Endothelial cell of umbilical vein (primary cell): ENCODE results near the gene PM20D1. TPM values are rescaled to one million over a fixed set of nuclear protein-coding genes. Genes with fewer than 3 reads are reported as not detected.

Experiments used
- BruUV-seq: library from RNA; stranded (reverse); fragments of 400-500 nt; replicated peaks from 2 replicates; lab custom pipeline; 2021; lab: Mats Ljungman, UMichigan
- CTCF ChIA-PET: fragments of 300-600, 350-600 bp; sonication (Branson Sonifier 250); formaldehyde crosslinking; loops from one replicate; lab custom pipeline; 2021; ENCODE audit warnings: antibody characterized with exemption, inconsistent platforms; lab: Charles Lee
- POLR2A ChIA-PET: fragments of 300-600, 350-600 bp; sonication (Branson Sonifier 250); formaldehyde crosslinking; loops from one replicate; lab custom pipeline; 2021; ENCODE audit warnings: antibody characterized with exemption, inconsistent platforms; lab: Charles Lee
- DNase-seq: peaks from one replicate; pipeline ENCODE4 v3.0.0-alpha.2; 2011; ENCODE audit warnings: low read depth, low spot score
- FAIRE-seq: peaks from 2 replicates; lab custom pipeline; 2011; peaks lifted over from hg19 to GRCh38; lab: Jason Lieb, UNC
- H2AFZ ChIP-seq: 2 replicates; pipeline ENCODE4 v1.6.0; 2012; ENCODE audit warnings: low read depth, low read length, control low read depth, inconsistent platforms
- H3K27ac ChIP-seq: 2 replicates; pipeline ENCODE4 v1.5.1; 2011; ENCODE audit warnings: low read depth, mild to moderate bottlenecking, control low read depth, low read length, moderate library complexity; ENCODE audit not compliant: insufficient read depth
- H3K27me3 ChIP-seq, 2 experiments: 2 replicates each; pipeline versions ENCODE4 v1.6.0 to v1.6.1; 2011; ENCODE audit warnings: low read length in 2 of 2, mixed read lengths in 1 of 2; ENCODE audit not compliant: control insufficient read depth in 2 of 2, insufficient read depth in 2 of 2
- H3K36me3 ChIP-seq, 2 experiments: 2 replicates in 1 of 2; 3 replicates in 1 of 2; pipeline ENCODE4 v1.5.1; 2011; ENCODE audit warnings: low read length in 2 of 2, mild to moderate bottlenecking in 1 of 2, moderate library complexity in 1 of 2; ENCODE audit not compliant: control insufficient read depth in 2 of 2, insufficient read depth in 2 of 2; ENCODE audit errors: extremely low read depth in 1 of 2
- H3K4me1 ChIP-seq: 3 replicates; pipeline ENCODE4 v1.5.1; 2011; ENCODE audit warnings: mild to moderate bottlenecking, low read length; ENCODE audit not compliant: control insufficient read depth, insufficient read depth; ENCODE audit errors: extremely low read depth
- H3K4me2 ChIP-seq: 2 replicates; pipeline ENCODE4 v1.6.1; 2011; ENCODE audit warnings: low read length, control low read depth, mixed read lengths; ENCODE audit not compliant: insufficient read depth
- H3K4me3 ChIP-seq, 3 experiments: fragments of 200-600 bp in 1 of 3; sonication (generic), shearing (Covaris generic) in 1 of 3; replicated peaks in 1 of 3; 2 replicates each; pipeline ENCODE4 v1.5.1; 2011 to 2016; ENCODE audit warnings: control low read depth in 3 of 3, low read length in 3 of 3, mild to moderate bottlenecking in 2 of 3, inconsistent platforms in 1 of 3, low read depth in 1 of 3, moderate library complexity in 1 of 3; ENCODE audit not compliant: insufficient read depth in 1 of 3
- H3K79me2 ChIP-seq: 2 replicates; pipeline ENCODE4 v1.6.0; 2012; ENCODE audit warnings: low read length, inconsistent platforms; ENCODE audit not compliant: control insufficient read depth, insufficient read depth
- H3K9ac ChIP-seq: replicated peaks from 2 replicates; pipeline ENCODE3; 2011; ENCODE audit warnings: low read length, control low read depth; ENCODE audit not compliant: insufficient read depth; ENCODE audit errors: extremely low read depth
- H3K9me1 ChIP-seq: replicated peaks from 3 replicates; pipeline ENCODE4 v1.6.0; 2011; ENCODE audit warnings: mild to moderate bottlenecking, low read length; ENCODE audit not compliant: control insufficient read depth, insufficient read depth; ENCODE audit errors: extremely low read depth
- H3K9me3 ChIP-seq: replicated peaks from 2 replicates; pipeline ENCODE4 v1.5.1; 2012; ENCODE audit warnings: low read length, inconsistent platforms; ENCODE audit not compliant: control insufficient read depth, insufficient read depth
- H4K20me1 ChIP-seq: replicated peaks from 2 replicates; pipeline ENCODE3; 2011; ENCODE audit warnings: mild to moderate bottlenecking, low read length; ENCODE audit not compliant: control insufficient read depth, insufficient read depth; ENCODE audit errors: extremely low read depth
- CTCF ChIP-seq, 2 donors: IDR thresholded peaks; 1 replicate in 1 of 2; 2 replicates in 1 of 2; pipeline ENCODE4 v1.5.1; 2011; ENCODE audit warnings: low read length in 2 of 2, mild to moderate bottlenecking in 2 of 2, moderate library complexity in 2 of 2, control low read depth in 1 of 2, inconsistent platforms in 1 of 2, low read depth in 1 of 2; ENCODE audit not compliant: insufficient read depth in 1 of 2; ENCODE audit errors: extremely low read depth in 1 of 2
- EZH2 ChIP-seq: IDR thresholded peaks from 2 replicates; pipeline ENCODE4 v1.6.1; 2012; ENCODE audit warnings: borderline replicate concordance, low read depth, mild to moderate bottlenecking, moderate library complexity, low read length, inconsistent platforms; ENCODE audit not compliant: severe bottlenecking
- FOS ChIP-seq: IDR thresholded peaks from 2 replicates; pipeline ENCODE4 v1.6.1; 2011; ENCODE audit warnings: mild to moderate bottlenecking, low read length, moderate library complexity, borderline replicate concordance; ENCODE audit not compliant: insufficient read depth
- GATA2 ChIP-seq: IDR thresholded peaks from 2 replicates; pipeline ENCODE4 v1.7.0; 2011; ENCODE audit warnings: low read depth, mild to moderate bottlenecking, moderate library complexity, mixed read lengths, low read length; ENCODE audit not compliant: insufficient read length, insufficient read depth
- JUN ChIP-seq: IDR thresholded peaks from 2 replicates; pipeline ENCODE4 v1.6.1; 2011; ENCODE audit warnings: borderline replicate concordance, low read depth; ENCODE audit not compliant: insufficient read length, insufficient read depth
- MYC ChIP-seq: IDR thresholded peaks from one replicate; pipeline ENCODE4 v1.6.1; 2011; ENCODE audit warnings: mild to moderate bottlenecking, low read depth, low read length
- POLR2A ChIP-seq: IDR thresholded peaks from 2 replicates; pipeline ENCODE4 v1.6.1; 2012; ENCODE audit warnings: low read depth, mild to moderate bottlenecking, control low read depth, low read length
- POLR2AphosphoS5 ChIP-seq: IDR thresholded peaks from 2 replicates; pipeline ENCODE4 v1.6.1; 2012; ENCODE audit warnings: low read depth, mild to moderate bottlenecking, control low read depth, low read length, moderate library complexity; ENCODE audit not compliant: insufficient read depth
- dilution Hi-C: fragments of 300-500 bp; cut with MboI; formaldehyde crosslinking; loops from one replicate; pipeline ENCODE4 v1.15.0; 2019; ENCODE audit warnings: low sequenced_read_pairs; ENCODE audit not compliant: extremely low pct_ligation_motif_present
- intact Hi-C: fragments of 100-400 bp; cut with micrococcal nuclease; formaldehyde crosslinking; loops from one replicate; pipeline ENCODE4 v1.10.0; 2022
- polyA plus RNA-seq, 4 experiments: library from polyadenylated mRNA; depleted of rRNA in 3 of 4; stranded (reverse) in 3 of 4; unstranded in 1 of 4; fragments of >200 nt; gene quantifications; 2 replicates each; pipeline versions ENCODE4 v1.2.1 to v1.2.3, GENCODE V29; 2011 to 2012; ENCODE audit warnings: missing spikeins in 1 of 4
- total RNA-seq: library from RNA; stranded (reverse); gene quantifications from 2 replicates; pipeline ENCODE4 v1.2.3, GENCODE V29; 2021
- TF ChIP-seq, protein P1 (sequence below): IDR thresholded peaks from 2 replicates; pipeline ENCODE4 v1.6.1; 2011; ENCODE audit not compliant: insufficient read depth, insufficient read length

Gene PM20D1
- total and polyA plus RNA-seq, 2 donors (not counting 3 experiments of a cell fraction or from before 2014, with no cell fraction given), result 0.11 TPM; not detected in 1

DNA sequence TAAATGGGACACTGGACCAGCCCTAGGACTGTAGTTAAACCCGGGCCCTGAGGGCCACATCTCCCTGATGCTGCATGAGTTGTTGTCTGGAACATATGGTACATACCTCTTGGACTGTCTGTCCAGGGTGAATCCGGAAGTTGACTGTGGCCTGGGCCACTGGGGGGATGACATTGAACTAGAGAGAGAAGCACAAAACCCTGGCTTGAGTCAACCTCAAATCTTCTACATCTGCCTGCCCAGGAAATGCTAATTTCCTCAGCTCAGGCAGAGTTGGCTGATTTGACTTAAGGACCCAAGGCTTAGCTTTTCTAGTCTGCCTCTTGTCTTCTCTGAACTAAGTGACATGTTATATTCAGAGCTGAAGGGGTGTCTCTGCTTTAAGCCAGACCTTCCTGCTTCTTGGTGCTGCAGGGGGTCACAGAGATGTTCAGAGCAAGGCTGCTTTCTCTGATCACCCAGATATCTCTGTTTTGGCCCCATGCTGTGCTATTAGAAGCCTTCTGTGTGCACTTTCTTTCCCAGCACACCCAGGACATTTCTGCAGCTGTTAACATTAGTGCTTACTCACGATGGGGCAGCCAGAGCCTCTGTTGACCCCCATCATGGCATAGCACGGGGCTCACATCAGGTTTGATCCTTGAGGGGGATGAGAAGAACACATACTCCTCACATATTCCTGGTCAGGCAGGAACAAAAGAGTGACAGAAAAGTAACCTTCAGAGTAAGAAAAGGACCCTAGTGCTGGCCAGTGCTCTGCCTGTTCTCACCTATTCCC, 9.6 kb downstream of the PM20D1 start:
- dilution Hi-C loops, result no loop called here
- Histone ChIP-seq H3K4me1 (no peaks in the 10 kb centered on the region), H3K36me3 (no peaks in the 10 kb centered on the region), H3K79me2 (no peaks in the 10 kb centered on the region), H2AFZ (no peak overlapping the region), H4K20me1 (no peaks in the 10 kb centered on the region), H3K9ac (no peak overlapping the region), H3K27me3 (peaks cover 2 to 8% of the 10 kb centered on the region in 2 experiments), H3K4me3 (no peak overlapping the region), H3K4me2 (no peak overlapping the region), H3K9me1 (no peaks in the 10 kb centered on the region), H3K27ac (no peak overlapping the region), H3K9me3 (no peaks in the 10 kb centered on the region)
- no TSS peak for BruUV-seq
- ChIA-PET POLR2A (no interaction called here), CTCF (interaction anchor here (0.8 to 1.0 kb wide), 2 partner anchors 24 to 67 kb away, joined by 3 to 4 read pairs; no protein-coding TSS in a partner anchor)
- intact Hi-C loops, result no loop called here
- FAIRE-seq, result peak; percentile 18
- no peak for DNase-seq
- TF ChIP-seq FOS (no peak), JUN (no peak), POLR2A (no peak), CTCF (IDR thresholded peaks at IDR 0.05; ENCODE audit: extremely low read depth in 1 of 2, insufficient read depth in 1 of 2, low read depth in 1 of 2, low read length in 2 of 2) (no peak), POLR2AphosphoS5 (no peak), GATA2 (no peak), EZH2 (no peak), MYC (no peak)
- TF ChIP-seq, protein P1, sequence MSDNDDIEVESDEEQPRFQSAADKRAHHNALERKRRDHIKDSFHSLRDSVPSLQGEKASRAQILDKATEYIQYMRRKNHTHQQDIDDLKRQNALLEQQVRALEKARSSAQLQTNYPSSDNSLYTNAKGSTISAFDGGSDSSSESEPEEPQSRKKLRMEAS, result no peak
